ENCODE data around the gene ARSB. TPM values are rescaled to one million over a fixed set of nuclear protein-coding genes. Genes with fewer than 3 reads are reported as not detected.
A peak's percentile ranks its signal among the peaks of the same experiment; 100 is the strongest.

Gene ARSB
- total RNA-seq, 1 experiment from 2014 or later = 11.4 TPM

- Mint-ChIP-seq H3K36me3 (ENCODE audit: insufficient read depth in 1 of 3, low read depth in 3 of 3) (no peaks in the 10 kb centered on the region), H3K4me1 (peaks cover 28 to 46% of the 10 kb centered on the region in 2 experiments), H3K27me3 (ENCODE audit: low read depth) (peaks cover 1% of the 10 kb centered on the region; the same call in 1 of the 2 replicates), H3K4me3 (no peak overlapping the region), H3K27ac (0 out of 7 replicates have a peak overlapping the region, but pooled peaks of 1 of the 3 experiments have one; percentile 18), H3K9me3 (no peaks in the 10 kb centered on the region)
- H3K9ac ChIP-seq (ENCODE audit: extremely low read depth, insufficient read length, low read length) = no peak overlapping the region
- H3T11ph ChIP-seq (ENCODE audit: low read length) = no peak overlapping the region
- no peaks in the 10 kb centered on the region for H3K79me2 ChIP-seq (ENCODE audit: insufficient read depth, low read length)
- no peak overlapping the region for H2BK5ac ChIP-seq (ENCODE audit: insufficient read length, low read length)
- no peak for DNase-seq
- H2BK20ac ChIP-seq (ENCODE audit: low read depth, low read length, poor library complexity, severe bottlenecking) = no peak overlapping the region
- no peak overlapping the region for H3K4ac ChIP-seq (ENCODE audit: low read depth, low read length)
- no peaks in the 10 kb centered on the region; the same call in 1 of the 2 replicates for H3K27me3 ChIP-seq (ENCODE audit: insufficient read depth, low read length)
- H3K23ac ChIP-seq (ENCODE audit: insufficient read length, low read depth, low read length) = no peak overlapping the region
- no peak overlapping the region for H4K91ac ChIP-seq (ENCODE audit: insufficient read length, low read depth, low read length)
- H2BK120ac ChIP-seq (ENCODE audit: low read depth, low read length, poor library complexity, severe bottlenecking) = no peak overlapping the region
- no peak overlapping the region for H2AFZ ChIP-seq (ENCODE audit: low read length)
- H3K56ac ChIP-seq (ENCODE audit: insufficient read length, low read depth, low read length) = no peak overlapping the region
- no peak overlapping the region for H4K8ac ChIP-seq (replicated peaks; ENCODE audit: insufficient read length, low read depth, low read length)
- no peak overlapping the region for H4K5ac ChIP-seq (ENCODE audit: insufficient read length, low read depth, low read length)
- H2AK5ac ChIP-seq (ENCODE audit: insufficient read length, low read length) = no peak overlapping the region
- no peaks in the 10 kb centered on the region for H3K79me1 ChIP-seq (ENCODE audit: insufficient read depth, low read depth, low read length, poor library complexity, severe bottlenecking)
- no peak overlapping the region for H3K14ac ChIP-seq (ENCODE audit: insufficient read depth, low read length)
- TF ChIP-seq CTCF (conservative IDR thresholded peaks at IDR 0.05) = no peak
- no peak overlapping the region for H3K4me2 ChIP-seq (ENCODE audit: insufficient read depth, insufficient read length, low read length)
- H4K20me1 ChIP-seq (ENCODE audit: control insufficient read depth, insufficient read depth, insufficient read length) = no peaks in the 10 kb centered on the region
- no CpG with 5 or more reads among the region's 6 CpGs for WGBS (ENCODE audit: extremely low coverage, insufficient read length, low lambda C conversion rate)
- H3K18ac ChIP-seq (ENCODE audit: insufficient read length, low read depth, low read length) = no peak overlapping the region
- H2BK12ac ChIP-seq (ENCODE audit: insufficient read length, low read depth, low read length) = no peak overlapping the region
- H3K23me2 ChIP-seq (ENCODE audit: insufficient read length, low read depth, low read length, poor library complexity, severe bottlenecking) = no peaks in the 10 kb centered on the region
- peaks cover 7% of the 10 kb centered on the region for H3K4me1 ChIP-seq (ENCODE audit: insufficient read depth, low read length)
- no peaks in the 10 kb centered on the region for H3K9me3 ChIP-seq (ENCODE audit: control insufficient read depth, low read depth, low read length)
- no peak overlapping the region for H3K27ac ChIP-seq (ENCODE audit: insufficient read length, low read depth, low read length)
- H2BK15ac ChIP-seq (ENCODE audit: low read depth, low read length) = no peak overlapping the region
These were observed 59.8 kb downstream of the ARSB start for GRCh38 chr5:78925129-78925876.

Measured in H9 (cell line).